ENCODE results near the gene TSEN54. TPM values are rescaled to one million over a fixed set of nuclear protein-coding genes. Genes with fewer than 3 reads are reported as not detected.

TSEN54 gene
- total RNA-seq, 6 experiments from 2014 or later: 8.5 to 13.6 (median 10.2) TPM

- Histone ChIP-seq H3K4me3 (peak within 1 kb of the TSS; percentile 35 to 72 (median 69)), H3K36me3 (peaks cover 0 to 5% (median 0%) of the 10 kb centered on the region in 4 donors), H3K4me1 (peaks cover 0 to 21% (median 0%) of the 10 kb centered on the region in 4 donors), H3K27me3 (no peaks in the 10 kb centered on the region), H3K27ac (peak within 1 kb of the TSS in 2 of 3 donors; percentile 60 to 63), H3K9me3 (no peaks in the 10 kb centered on the region)
- ATAC-seq (peak; percentile 84 to 93 (median 90)), DNase-seq (peak; percentile 88 to 90 (median 89))
- intact Hi-C loops (cut with DNase I): no loop called here
- 10% methylated on average over 2 of the region's 108 CpGs for whole genome bisulfite sequencing (ENCODE audit: insufficient coverage, low coverage, low lambda C conversion rate, missing lambda C conversion rate)
- TF ChIP-seq POLR2A (IDR thresholded peaks at IDR 0.05) (peak; percentile 76), CTCF (IDR thresholded peaks at IDR 0.05) (peak; percentile 37 to 61 (median 58))
These were observed 8.9 kb downstream of the TSEN54 start, which contains the start of gene LLGL2 for GRCh38 chr17:75524970-75525805. Gene LLGL2 (plus strand): TSS chr17:75525697. CDS start chr17:75543427, 17,730 bp downstream.

- DNase-seq (peak; percentile 59 to 81 (median 78)), ATAC-seq (peak; percentile 11 to 49 (median 24))
- Histone ChIP-seq H3K4me3 (peak overlapping the region; percentile 35 to 72 (median 69)), H3K27ac (peak overlapping the region in 2 of 3 donors; percentile 60 to 63), H3K4me1 (peaks cover 0 to 21% (median 0%) of the 10 kb centered on the region in 4 donors), H3K9me3 (no peaks in the 10 kb centered on the region), H3K27me3 (no peaks in the 10 kb centered on the region), H3K36me3 (peaks cover 0 to 5% (median 0%) of the 10 kb centered on the region in 4 donors)
- intact Hi-C loops (cut with DNase I): no loop called here
- 0% methylated on average over 6 of the region's 60 CpGs for WGBS (ENCODE audit: insufficient coverage, low coverage, low lambda C conversion rate, missing lambda C conversion rate)
- no peak for TF ChIP-seq POLR2A (IDR thresholded peaks at IDR 0.05)
- no peak for TF ChIP-seq CTCF (IDR thresholded peaks at IDR 0.05)
These were observed 9.7 kb downstream of the TSEN54 start for GRCh38 chr17:75525806-75526554.

- DNase-seq: no peak
- intact Hi-C loops (cut with DNase I): no loop called here
- Histone ChIP-seq H3K36me3 (peaks cover 0 to 5% (median 0%) of the 10 kb centered on the region in 4 donors), H3K9me3 (no peaks in the 10 kb centered on the region), H3K27me3 (no peaks in the 10 kb centered on the region), H3K27ac (peak overlapping the region in 2 of 3 donors; percentile 60 to 63), H3K4me3 (peak overlapping the region; percentile 35 to 72 (median 69)), H3K4me1 (peaks cover 0 to 21% (median 0%) of the 10 kb centered on the region in 4 donors)
- TF ChIP-seq CTCF (IDR thresholded peaks at IDR 0.05) (no peak), POLR2A (IDR thresholded peaks at IDR 0.05) (no peak)
- WGBS (ENCODE audit: insufficient coverage, low coverage, low lambda C conversion rate, missing lambda C conversion rate): 45% methylated on average over 5 of the region's 13 CpGs
- no peak for ATAC-seq
These were observed 10.4 kb downstream of the TSEN54 start for GRCh38 chr17:75526555-75527270.
